ENCODE data around the gene PDE8B.

PDE8B gene

GRCh38 chr5:77249475-77249874 lies 39.0 kb downstream of the PDE8B start:
- DNase-seq (ENCODE audit: low read depth) = no peak
- no peak for TF ChIP-seq CTCF (IDR thresholded peaks at IDR 0.05; ENCODE audit: control insufficient read depth, extremely low read depth, insufficient read depth)
- H3K4me3 ChIP-seq (ENCODE audit: low read depth, low read length) = no peak overlapping the region

- no peak for DNase-seq (ENCODE audit: low read depth)
- H3K4me3 ChIP-seq (ENCODE audit: low read depth, low read length) = no peak overlapping the region
- TF ChIP-seq CTCF (IDR thresholded peaks at IDR 0.05; ENCODE audit: control insufficient read depth, extremely low read depth, insufficient read depth) = no peak
These were observed 39.5 kb downstream of the PDE8B start for GRCh38 chr5:77250021-77250420.

GRCh38 chr5:77251921-77252320 lies 41.4 kb downstream of the PDE8B start:
- H3K4me3 ChIP-seq (ENCODE audit: low read depth, low read length) = no peak overlapping the region
- no peak for TF ChIP-seq CTCF (IDR thresholded peaks at IDR 0.05; ENCODE audit: control insufficient read depth, extremely low read depth, insufficient read depth)

GRCh38 chr5:77255617-77256016 lies 45.1 kb downstream of the PDE8B start:
- no peak for TF ChIP-seq CTCF (IDR thresholded peaks at IDR 0.05; ENCODE audit: control insufficient read depth, extremely low read depth, insufficient read depth)
- no peak overlapping the region for H3K4me3 ChIP-seq (ENCODE audit: low read depth, low read length)
- no peak for DNase-seq (ENCODE audit: low read depth)

More at GRCh38 chr5:77251921-77252320, 41.4 kb downstream of the PDE8B start:
- DNase-seq (ENCODE audit: low read depth) = no peak

- TF ChIP-seq CTCF (IDR thresholded peaks at IDR 0.05; ENCODE audit: control insufficient read depth, extremely low read depth, insufficient read depth) = no peak
- H3K4me3 ChIP-seq (ENCODE audit: low read depth, low read length) = no peak overlapping the region
- no peak for DNase-seq (ENCODE audit: low read depth)
These were observed 45.9 kb downstream of the PDE8B start for GRCh38 chr5:77256406-77256805.

- DNase-seq (ENCODE audit: low read depth) = no peak
- TF ChIP-seq CTCF (IDR thresholded peaks at IDR 0.05; ENCODE audit: control insufficient read depth, extremely low read depth, insufficient read depth) = no peak
These were observed 48.2 kb downstream of the PDE8B start for GRCh38 chr5:77258652-77259051.

GRCh38 chr5:77259476-77259875 lies 49.0 kb downstream of the PDE8B start:
- no peak for TF ChIP-seq CTCF (IDR thresholded peaks at IDR 0.05; ENCODE audit: control insufficient read depth, extremely low read depth, insufficient read depth)
- no peak for DNase-seq (ENCODE audit: low read depth)
- no peak overlapping the region for H3K4me3 ChIP-seq (ENCODE audit: low read depth, low read length)

More at GRCh38 chr5:77258652-77259051, 48.2 kb downstream of the PDE8B start:
- H3K4me3 ChIP-seq (ENCODE audit: low read depth, low read length) = no peak overlapping the region

Data from LNCaP clone FGC (cell line).